Measurements from ENCODE around the gene SCYL1. TPM values are rescaled to one million over a fixed set of nuclear protein-coding genes. Genes with fewer than 3 reads are reported as not detected.
A peak's percentile ranks its signal among the peaks of the same experiment; 100 is the strongest.

SCYL1 gene
- total RNA-seq, 1 experiment from 2014 or later, result 54.7 TPM

DNA sequence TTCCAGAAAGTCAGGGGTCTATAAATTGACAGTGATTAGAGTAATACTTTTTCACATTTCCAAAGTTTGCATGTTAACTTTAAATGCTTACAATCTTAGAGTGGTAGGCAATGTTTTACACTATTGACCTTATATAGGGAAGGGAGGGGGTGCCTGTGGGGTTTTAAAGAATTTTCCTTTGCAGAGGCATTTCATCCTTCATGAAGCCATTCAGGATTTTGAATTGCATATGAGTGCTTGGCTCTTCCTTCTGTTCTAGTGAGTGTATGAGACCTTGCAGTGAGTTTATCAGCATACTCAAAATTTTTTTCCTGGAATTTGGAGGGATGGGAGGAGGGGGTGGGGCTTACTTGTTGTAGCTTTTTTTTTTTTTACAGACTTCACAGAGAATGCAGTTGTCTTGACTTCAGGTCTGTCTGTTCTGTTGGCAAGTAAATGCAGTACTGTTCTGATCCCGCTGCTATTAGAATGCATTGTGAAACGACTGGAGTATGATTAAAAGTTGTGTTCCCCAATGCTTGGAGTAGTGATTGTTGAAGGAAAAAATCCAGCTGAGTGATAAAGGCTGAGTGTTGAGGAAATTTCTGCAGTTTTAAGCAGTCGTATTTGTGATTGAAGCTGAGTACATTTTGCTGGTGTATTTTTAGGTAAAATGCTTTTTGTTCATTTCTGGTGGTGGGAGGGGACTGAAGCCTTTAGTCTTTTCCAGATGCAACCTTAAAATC, 20.8 kb upstream of the SCYL1 start:
- Histone ChIP-seq H3K4ac (ENCODE audit: low read depth, low read length) (no peak overlapping the region), H2BK12ac (ENCODE audit: insufficient read length, low read depth, low read length) (no peak overlapping the region), H4K8ac (replicated peaks; ENCODE audit: insufficient read length, low read depth, low read length) (no peak overlapping the region), H3K27me3 (ENCODE audit: insufficient read depth, low read length) (no peaks in the 10 kb centered on the region), H3K79me1 (ENCODE audit: insufficient read depth, low read depth, low read length, poor library complexity, severe bottlenecking) (no peaks in the 10 kb centered on the region), H3K27ac (ENCODE audit: insufficient read length, low read depth, low read length) (no peak overlapping the region), H2BK20ac (ENCODE audit: low read depth, low read length, poor library complexity, severe bottlenecking) (no peak overlapping the region), H3K4me1 (ENCODE audit: insufficient read depth, low read length) (no peaks in the 10 kb centered on the region), H4K91ac (ENCODE audit: insufficient read length, low read depth, low read length) (no peak overlapping the region), H3T11ph (ENCODE audit: low read length) (no peak overlapping the region), H3K4me2 (ENCODE audit: insufficient read depth, insufficient read length, low read length) (peak overlapping the region; percentile 89), H3K18ac (ENCODE audit: insufficient read length, low read depth, low read length) (no peak overlapping the region), H3K23me2 (ENCODE audit: insufficient read length, low read depth, low read length, poor library complexity, severe bottlenecking) (peaks cover 9% of the 10 kb centered on the region), H3K56ac (ENCODE audit: insufficient read length, low read depth, low read length) (no peak overlapping the region), H2AFZ (ENCODE audit: low read length) (no peak overlapping the region), H2BK15ac (ENCODE audit: low read depth, low read length) (no peak overlapping the region), H2AK5ac (ENCODE audit: insufficient read length, low read length) (no peak overlapping the region), H3K9me3 (ENCODE audit: control insufficient read depth, low read depth, low read length) (no peaks in the 10 kb centered on the region), H3K9ac (ENCODE audit: extremely low read depth, insufficient read length, low read length) (peak overlapping the region; percentile 18), H3K14ac (ENCODE audit: insufficient read depth, low read length) (no peak overlapping the region), H4K20me1 (ENCODE audit: control insufficient read depth, insufficient read depth, insufficient read length) (no peaks in the 10 kb centered on the region), H4K5ac (ENCODE audit: insufficient read length, low read depth, low read length) (no peak overlapping the region), H2BK5ac (ENCODE audit: insufficient read length, low read length) (no peak overlapping the region), H3K79me2 (ENCODE audit: insufficient read depth, low read length) (peaks cover 42% of the 10 kb centered on the region), H3K23ac (ENCODE audit: insufficient read length, low read depth, low read length) (no peak overlapping the region), H2BK120ac (ENCODE audit: low read depth, low read length, poor library complexity, severe bottlenecking) (no peak overlapping the region)
- no peak overlapping the region for H3K4me3 Mint-ChIP-seq
- peak overlapping the region in 2 of 3 experiments; percentile 87 to 97; a peak in 4 of 7 replicates for H3K27ac Mint-ChIP-seq
- peaks cover 0 to 33% (median 31%) of the 10 kb centered on the region in 3 experiments; a peak in 5 of 7 replicates for H3K36me3 Mint-ChIP-seq (ENCODE audit: insufficient read depth in 1 of 3, low read depth in 3 of 3)
- no peak for DNase-seq
- peaks cover 36 to 38% of the 10 kb centered on the region in 2 experiments for H3K4me1 Mint-ChIP-seq
- no CpG with 5 or more reads among the region's 3 CpGs for WGBS (ENCODE audit: extremely low coverage, insufficient read length, low lambda C conversion rate)
- H3K27me3 Mint-ChIP-seq (ENCODE audit: low read depth), result no peaks in the 10 kb centered on the region
- peaks cover 2 to 3% of the 10 kb centered on the region in 2 experiments; a peak in 3 of 5 replicates for H3K9me3 Mint-ChIP-seq
- TF ChIP-seq, protein P1, sequence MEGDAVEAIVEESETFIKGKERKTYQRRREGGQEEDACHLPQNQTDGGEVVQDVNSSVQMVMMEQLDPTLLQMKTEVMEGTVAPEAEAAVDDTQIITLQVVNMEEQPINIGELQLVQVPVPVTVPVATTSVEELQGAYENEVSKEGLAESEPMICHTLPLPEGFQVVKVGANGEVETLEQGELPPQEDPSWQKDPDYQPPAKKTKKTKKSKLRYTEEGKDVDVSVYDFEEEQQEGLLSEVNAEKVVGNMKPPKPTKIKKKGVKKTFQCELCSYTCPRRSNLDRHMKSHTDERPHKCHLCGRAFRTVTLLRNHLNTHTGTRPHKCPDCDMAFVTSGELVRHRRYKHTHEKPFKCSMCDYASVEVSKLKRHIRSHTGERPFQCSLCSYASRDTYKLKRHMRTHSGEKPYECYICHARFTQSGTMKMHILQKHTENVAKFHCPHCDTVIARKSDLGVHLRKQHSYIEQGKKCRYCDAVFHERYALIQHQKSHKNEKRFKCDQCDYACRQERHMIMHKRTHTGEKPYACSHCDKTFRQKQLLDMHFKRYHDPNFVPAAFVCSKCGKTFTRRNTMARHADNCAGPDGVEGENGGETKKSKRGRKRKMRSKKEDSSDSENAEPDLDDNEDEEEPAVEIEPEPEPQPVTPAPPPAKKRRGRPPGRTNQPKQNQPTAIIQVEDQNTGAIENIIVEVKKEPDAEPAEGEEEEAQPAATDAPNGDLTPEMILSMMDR (conservative IDR thresholded peaks at IDR 0.05), result no peak
